Esophagus muscularis mucosa (tissue), 4 donors: ENCODE measurements around the gene STK39. TPM values are rescaled to one million over a fixed set of nuclear protein-coding genes. Genes with fewer than 3 reads are reported as not detected.

ENCODE experiments used
- DNase-seq: peaks from one replicate; pipeline ENCODE4 v3.0.0-alpha.2; 2017; ENCODE audit errors: extremely low spot score
- H3K27ac ChIP-seq, 4 donors: fragments of 200-600 bp; sonication (generic); replicated peaks in 1 of 4; 1 replicate in 3 of 4; 2 replicates in 1 of 4; pipeline ENCODE4 v1.5.1; 2016 to 2019; ENCODE audit warnings: mild to moderate bottlenecking in 1 of 4
- H3K27me3 ChIP-seq, 4 donors: fragments of 200-600 bp; sonication (generic); one replicate each; pipeline versions ENCODE4 v1.5.1 to v1.6.0; 2016 to 2019
- H3K36me3 ChIP-seq, 4 donors: fragments of 200-600 bp; sonication (generic); one replicate each; pipeline ENCODE4 v1.5.1; 2016 to 2019
- H3K4me1 ChIP-seq, 4 donors: fragments of 200-600 bp; sonication (generic); one replicate each; pipeline ENCODE4 v1.5.1; 2016 to 2019
- H3K4me3 ChIP-seq, 4 donors: fragments of 200-600 bp; sonication (generic); 1 replicate in 2 of 4; 2 replicates in 2 of 4; pipeline ENCODE4 v1.5.1; 2016 to 2019; ENCODE audit warnings: mild to moderate bottlenecking in 4 of 4, moderate library complexity in 1 of 4
- H3K9me3 ChIP-seq, 4 donors: fragments of 200-600 bp; sonication (generic); 1 replicate in 3 of 4; 2 replicates in 1 of 4; pipeline ENCODE4 v1.5.1; 2016 to 2019
- EP300 ChIP-seq: sonication (generic); formaldehyde crosslinking; IDR thresholded peaks from one replicate; pipeline ENCODE4 v1.6.1; 2017; ENCODE audit warnings: antibody characterized with exemption
- POLR2A ChIP-seq: fragments of 450-650 bp; IDR thresholded peaks from one replicate; pipeline ENCODE4 v1.6.1; 2017; ENCODE audit warnings: antibody characterized with exemption, moderate library complexity, mild to moderate bottlenecking, low read depth
- POLR2AphosphoS5 ChIP-seq, 2 donors: sonication (generic); formaldehyde crosslinking; IDR thresholded peaks; one replicate each; pipeline ENCODE4 v1.6.1; 2017; ENCODE audit warnings: antibody characterized with exemption in 2 of 2
- WGBS: methylation state at CpG from one replicate; pipeline ENCODE4 v1.1.5; 2018; 5-methylcytosine and 5-hydroxymethylcytosine counted together
- intact Hi-C: fragments of 100-400 bp; cut with DNase I; formaldehyde crosslinking; loops from one replicate; pipeline ENCODE4 v1.15.1; 2023
- total RNA-seq, 4 donors: library from RNA; depleted of rRNA; stranded (reverse); fragments of >200 nt; gene quantifications; one replicate each; pipeline versions ENCODE4 v1.1.0 to v1.2.1, GENCODE V29; 2016
- TF ChIP-seq, protein P1 (sequence below), 3 experiments: fragments of 200-600 bp in 2 of 3; fragments of 450-650 bp in 1 of 3; sonication (generic) in 2 of 3; IDR thresholded peaks; one replicate each; pipeline ENCODE4 v1.5.1; 2017 to 2019; ENCODE audit warnings: antibody characterized with exemption in 3 of 3, mild to moderate bottlenecking in 2 of 3, moderate library complexity in 1 of 3

The STK39 gene
- total RNA-seq, 4 donors from 2014 or later = 32.5 to 49.1 (median 41.5) TPM

DNA sequence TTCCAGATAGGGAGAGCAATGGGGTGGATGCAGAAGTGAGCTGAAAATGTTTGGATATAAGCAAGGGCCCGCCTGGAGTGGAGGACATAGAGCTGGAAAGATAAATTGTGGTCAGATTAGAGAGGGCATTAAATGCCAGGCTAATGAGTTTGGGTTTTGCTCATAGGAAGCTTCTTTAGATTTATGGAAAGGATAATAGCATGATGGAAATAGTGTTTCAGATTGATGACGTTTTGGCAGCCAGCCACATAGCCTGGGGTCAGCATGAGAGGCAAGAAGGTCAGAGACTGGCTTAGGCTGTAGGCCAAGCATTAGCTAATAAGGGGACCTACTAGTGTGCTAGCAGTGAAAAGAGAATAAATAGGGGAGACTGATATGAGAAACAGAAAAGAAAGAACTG lies 321.6 kb downstream of the STK39 start:
- TF ChIP-seq, protein P1, sequence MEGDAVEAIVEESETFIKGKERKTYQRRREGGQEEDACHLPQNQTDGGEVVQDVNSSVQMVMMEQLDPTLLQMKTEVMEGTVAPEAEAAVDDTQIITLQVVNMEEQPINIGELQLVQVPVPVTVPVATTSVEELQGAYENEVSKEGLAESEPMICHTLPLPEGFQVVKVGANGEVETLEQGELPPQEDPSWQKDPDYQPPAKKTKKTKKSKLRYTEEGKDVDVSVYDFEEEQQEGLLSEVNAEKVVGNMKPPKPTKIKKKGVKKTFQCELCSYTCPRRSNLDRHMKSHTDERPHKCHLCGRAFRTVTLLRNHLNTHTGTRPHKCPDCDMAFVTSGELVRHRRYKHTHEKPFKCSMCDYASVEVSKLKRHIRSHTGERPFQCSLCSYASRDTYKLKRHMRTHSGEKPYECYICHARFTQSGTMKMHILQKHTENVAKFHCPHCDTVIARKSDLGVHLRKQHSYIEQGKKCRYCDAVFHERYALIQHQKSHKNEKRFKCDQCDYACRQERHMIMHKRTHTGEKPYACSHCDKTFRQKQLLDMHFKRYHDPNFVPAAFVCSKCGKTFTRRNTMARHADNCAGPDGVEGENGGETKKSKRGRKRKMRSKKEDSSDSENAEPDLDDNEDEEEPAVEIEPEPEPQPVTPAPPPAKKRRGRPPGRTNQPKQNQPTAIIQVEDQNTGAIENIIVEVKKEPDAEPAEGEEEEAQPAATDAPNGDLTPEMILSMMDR (IDR thresholded peaks at IDR 0.05) = no peak
- TF ChIP-seq EP300 = no peak
- Histone ChIP-seq H3K9me3 (no peaks in the 10 kb centered on the region), H3K36me3 (no peaks in the 10 kb centered on the region), H3K27ac (no peak overlapping the region), H3K4me1 (no peaks in the 10 kb centered on the region), H3K27me3 (no peaks in the 10 kb centered on the region), H3K4me3 (no peak overlapping the region)
- DNase-seq = peak; percentile 62
- WGBS = 39% methylated on average over 2 of the region's 2 CpGs
- intact Hi-C loops = no loop called here

DNA sequence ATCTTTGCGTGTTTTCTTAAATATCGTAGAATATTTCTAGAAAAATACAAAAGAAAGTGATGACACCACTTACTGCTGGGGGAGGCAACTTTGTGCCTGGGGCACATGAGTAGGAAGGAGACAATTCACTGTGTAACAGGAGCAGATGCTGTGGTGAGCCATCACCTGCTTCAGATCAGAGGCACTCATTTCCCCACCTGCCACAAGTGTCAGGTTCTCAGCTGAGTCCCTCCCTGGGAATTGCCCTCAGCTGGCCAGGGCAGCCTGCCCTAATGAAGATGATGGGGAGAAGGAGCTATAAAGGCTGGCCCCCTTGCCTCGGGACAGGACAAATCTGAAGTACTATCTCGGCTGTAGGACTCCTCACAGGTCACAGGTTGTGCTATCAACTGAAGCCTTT lies 322.8 kb downstream of the STK39 start:
- H3K4me1 ChIP-seq = no peaks in the 10 kb centered on the region
- H3K27me3 ChIP-seq = no peaks in the 10 kb centered on the region
- no peaks in the 10 kb centered on the region for H3K36me3 ChIP-seq
- intact Hi-C loops = no loop called here
- no peaks in the 10 kb centered on the region for H3K9me3 ChIP-seq
- H3K27ac ChIP-seq = no peak overlapping the region
- DNase-seq = peak; percentile 89
- WGBS = 88% methylated on average over 4 of the region's 4 CpGs
- TF ChIP-seq POLR2A (no peak), POLR2AphosphoS5 (IDR thresholded peaks at IDR 0.05) (no peak)
- H3K4me3 ChIP-seq = no peak overlapping the region

DNA sequence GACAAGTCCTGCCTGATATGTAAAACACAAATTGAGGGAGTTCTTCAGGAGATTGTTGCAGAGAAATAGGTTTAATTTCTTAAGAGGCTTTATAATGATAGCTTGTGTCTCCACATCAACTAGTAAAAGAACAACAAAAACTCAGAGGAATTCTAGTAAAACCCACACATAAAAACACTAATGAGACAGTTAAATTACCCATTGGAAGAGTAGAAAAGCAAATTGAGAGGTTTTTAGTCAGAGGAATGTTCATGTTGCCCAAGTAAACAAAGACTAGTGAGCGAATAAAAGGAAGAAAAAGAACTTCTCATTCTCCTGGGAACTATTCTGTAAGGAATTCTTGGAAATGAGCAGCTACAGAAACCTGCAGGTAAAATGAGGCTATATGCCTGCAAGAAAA lies 330.6 kb downstream of the STK39 start:
- Histone ChIP-seq H3K36me3 (no peaks in the 10 kb centered on the region), H3K4me1 (no peaks in the 10 kb centered on the region), H3K27me3 (no peaks in the 10 kb centered on the region), H3K9me3 (no peaks in the 10 kb centered on the region), H3K4me3 (no peak overlapping the region), H3K27ac (no peak overlapping the region)
- no peak for DNase-seq
- WGBS = 94% methylated on average over 1 of the region's 1 CpG
- intact Hi-C loops = no loop called here
- TF ChIP-seq POLR2AphosphoS5 (IDR thresholded peaks at IDR 0.05) = no peak
- TF ChIP-seq EP300 = no peak
- no peak for TF ChIP-seq POLR2A
- TF ChIP-seq, protein P1 (IDR thresholded peaks at IDR 0.05) = no peak

DNA sequence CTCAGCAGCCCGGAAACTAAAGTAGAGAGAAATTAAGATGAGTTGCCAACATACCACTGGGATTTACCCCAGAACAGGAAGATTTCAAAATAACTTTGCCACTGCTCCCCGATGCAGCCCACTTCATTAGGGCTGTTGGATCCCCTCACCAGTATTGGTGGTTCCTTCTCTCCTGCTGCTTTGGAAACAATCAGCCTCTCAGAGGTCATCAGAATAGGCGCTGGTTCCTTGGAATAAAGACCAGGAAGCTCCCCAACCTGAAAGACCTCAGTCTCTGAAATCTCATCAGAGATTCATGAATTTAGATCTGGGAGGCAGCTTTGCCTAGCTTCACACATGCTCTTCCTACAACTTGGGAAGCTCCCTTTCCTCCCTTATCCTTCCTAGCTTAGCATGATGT lies 332.4 kb downstream of the STK39 start:
- WGBS = 89% methylated on average over 3 of the region's 3 CpGs
- intact Hi-C loops = no loop called here
- DNase-seq = no peak
- Histone ChIP-seq H3K27ac (no peak overlapping the region), H3K4me3 (no peak overlapping the region), H3K9me3 (no peaks in the 10 kb centered on the region), H3K27me3 (no peaks in the 10 kb centered on the region), H3K36me3 (no peaks in the 10 kb centered on the region), H3K4me1 (no peaks in the 10 kb centered on the region)
- TF ChIP-seq EP300 = no peak
- TF ChIP-seq, protein P1 (IDR thresholded peaks at IDR 0.05) = no peak
- no peak for TF ChIP-seq POLR2A
- TF ChIP-seq POLR2AphosphoS5 (IDR thresholded peaks at IDR 0.05) = no peak

DNA sequence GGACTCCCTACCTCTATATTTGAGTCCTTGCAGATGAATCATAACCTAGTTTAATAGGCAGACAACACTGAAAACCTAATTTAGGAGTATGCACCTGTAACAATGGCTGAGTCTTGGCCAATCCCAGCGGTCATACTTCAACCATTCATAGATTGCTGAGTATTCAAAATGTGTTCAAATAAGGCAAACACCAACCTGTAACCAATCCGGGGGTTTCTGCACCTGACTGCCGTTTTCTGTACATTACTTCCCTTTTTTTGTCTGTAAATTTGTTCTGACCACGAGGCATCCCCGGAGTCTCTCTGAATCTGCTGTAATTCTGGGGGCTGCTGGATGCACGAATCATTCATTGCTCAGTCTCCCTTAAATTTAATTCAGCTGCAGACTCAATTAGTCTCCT lies 338.6 kb downstream of the STK39 start:
- DNase-seq = no peak
- 80% methylated on average over 6 of the region's 6 CpGs for WGBS
- TF ChIP-seq POLR2A = no peak
- TF ChIP-seq POLR2AphosphoS5 (IDR thresholded peaks at IDR 0.05) = no peak
- TF ChIP-seq, protein P1 (IDR thresholded peaks at IDR 0.05) = no peak
- TF ChIP-seq EP300 = no peak
- intact Hi-C loops = no loop called here
- Histone ChIP-seq H3K27ac (no peak overlapping the region), H3K27me3 (no peaks in the 10 kb centered on the region), H3K9me3 (no peaks in the 10 kb centered on the region), H3K4me1 (no peaks in the 10 kb centered on the region), H3K4me3 (no peak overlapping the region), H3K36me3 (no peaks in the 10 kb centered on the region)
